Kidney (tissue), 14 donors: ENCODE results near the gene SCFD2. TPM values are rescaled to one million over a fixed set of nuclear protein-coding genes. Genes with fewer than 3 reads are reported as not detected.

Experiments used
- DNase-seq, 5 donors: peaks; one replicate each; pipeline ENCODE4 v3.0.0-alpha.2; 2013 to 2020
- FAIRE-seq: peaks from 2 replicates; lab custom pipeline; 2012; peaks lifted over from hg19 to GRCh38; lab: Jason Lieb, UNC
- H3K27ac ChIP-seq, 2 donors: one replicate each; pipeline ENCODE4 v1.7.0; 2013; ENCODE audit warnings: low read depth in 2 of 2, low read length in 2 of 2, inconsistent platforms in 1 of 2
- H3K27me3 ChIP-seq: one replicate; pipeline ENCODE4 v1.7.1; 2013; ENCODE audit warnings: low read length, inconsistent platforms; ENCODE audit not compliant: control insufficient read depth, insufficient read depth
- H3K36me3 ChIP-seq, 3 donors: one replicate each; pipeline versions ENCODE4 v1.7.0 to v1.7.1; 2013; ENCODE audit warnings: low read length in 3 of 3, control low read depth in 1 of 3, inconsistent platforms in 1 of 3; ENCODE audit not compliant: insufficient read depth in 3 of 3, control insufficient read depth in 2 of 3
- H3K4me1 ChIP-seq, 3 donors: one replicate each; pipeline versions ENCODE4 v1.7.0 to v1.7.1; 2013; ENCODE audit warnings: low read length in 3 of 3, inconsistent platforms in 1 of 3, low read depth in 1 of 3; ENCODE audit not compliant: control insufficient read depth in 2 of 3, insufficient read depth in 2 of 3
- H3K4me3 ChIP-seq, 3 donors: one replicate each; pipeline versions ENCODE4 v1.7.0 to v1.8.1; 2013; ENCODE audit warnings: low read length in 3 of 3, control low read depth in 1 of 3, inconsistent platforms in 1 of 3
- H3K9ac ChIP-seq, 3 donors: one replicate each; pipeline versions ENCODE4 v1.7.0 to v1.7.1; 2013; ENCODE audit warnings: low read length in 3 of 3, control low read depth in 1 of 3, inconsistent platforms in 1 of 3
- H3K9me3 ChIP-seq, 3 donors: one replicate each; pipeline versions ENCODE4 v1.7.0 to v1.7.1; 2013; ENCODE audit warnings: low read length in 3 of 3, control low read depth in 1 of 3, inconsistent platforms in 1 of 3; ENCODE audit not compliant: control insufficient read depth in 2 of 3, insufficient read depth in 1 of 3
- CTCF ChIP-seq: IDR thresholded peaks from 3 replicates; pipeline ENCODE4 v1.5.1; 2012; ENCODE audit warnings: mild to moderate bottlenecking, moderate library complexity, borderline replicate concordance; ENCODE audit not compliant: insufficient read depth; ENCODE audit errors: extremely low read depth
- intact Hi-C: fragments of 100-400 bp; cut with DNase I; formaldehyde crosslinking; loops from one replicate; pipeline ENCODE4 v1.11.1; 2022
- polyA plus RNA-seq: library from polyadenylated mRNA; stranded (reverse); fragments of 350-450 nt; fragmentation: Illumina TruSeq; extraction: RNeasy Lipid Tissue Mini Kit (QIAGEN cat#74804); gene quantifications from one replicate; pipeline ENCODE4 v1.2.3, GENCODE V29; 2014; ENCODE audit warnings: low read depth, low replicate concordance; ENCODE audit not compliant: insufficient read depth
- total RNA-seq: library from RNA; stranded (reverse); fragmentation: NEBNext Ultra II Directional; extraction: Animal tissue kit (Norgen Biotek cat#: 25700); gene quantifications from one replicate; pipeline ENCODE4 v1.2.1, GENCODE V29; 2021
- donor health status: control.
- donor health status: control.
- donor health status: control.
- donor health status: control.
- donor health status: control.
- donor health status: DM: yes; HTN: yes; CAD: no.
- donor health status: Normal renal cell carcinoma (clear cell type).

Gene SCFD2
- total and polyA plus RNA-seq, 2 donors from 2014 or later = 6.1 to 20.8 TPM

- no peak for TF ChIP-seq CTCF
- H3K9me3 ChIP-seq = no peaks in the 10 kb centered on the region
- H3K4me3 ChIP-seq = peak overlapping the region in 2 of 3 donors; percentile 10 to 72
- intact Hi-C loops = no loop called here
- H3K27me3 ChIP-seq = no peaks in the 10 kb centered on the region
- H3K4me1 ChIP-seq = peaks cover 0 to 25% (median 4%) of the 10 kb centered on the region in 3 donors
- peaks cover 0 to 6% (median 3%) of the 10 kb centered on the region in 3 donors for H3K36me3 ChIP-seq
- H3K27ac ChIP-seq = no peak overlapping the region
- no peak for FAIRE-seq
- DNase-seq = no peak
- H3K9ac ChIP-seq = no peak overlapping the region
Observed at GRCh38 chr4:52865300-52865699, 500.6 kb downstream of the SCFD2 start.

- FAIRE-seq = no peak
Observed at GRCh38 chr4:52864793-52865192, 501.1 kb downstream of the SCFD2 start.

GRCh38 chr4:52863324-52863723, 502.5 kb downstream of the SCFD2 start:
- no peak for TF ChIP-seq CTCF
- Histone ChIP-seq H3K27ac (no peak overlapping the region), H3K4me3 (peak overlapping the region; percentile 53 to 76 (median 72)), H3K27me3 (no peaks in the 10 kb centered on the region), H3K4me1 (peaks cover 0 to 23% (median 1%) of the 10 kb centered on the region in 3 donors), H3K36me3 (peaks cover 0 to 6% (median 3%) of the 10 kb centered on the region in 3 donors), H3K9me3 (peaks cover 0 to 3% (median 0%) of the 10 kb centered on the region in 3 donors), H3K9ac (peak overlapping the region in 2 of 3 donors; percentile 48 to 59)
- FAIRE-seq (no peak), DNase-seq (no peak)
- intact Hi-C loops = no loop called here

More at GRCh38 chr4:52864793-52865192, 501.1 kb downstream of the SCFD2 start:
- H3K27me3 ChIP-seq = no peaks in the 10 kb centered on the region
- H3K27ac ChIP-seq = no peak overlapping the region
- peaks cover 0 to 25% (median 4%) of the 10 kb centered on the region in 3 donors for H3K4me1 ChIP-seq
- H3K9me3 ChIP-seq = no peaks in the 10 kb centered on the region
- H3K9ac ChIP-seq = no peak overlapping the region
- DNase-seq = peak in 1 of 5 donors; percentile 62
- intact Hi-C loops = no loop called here
- peaks cover 0 to 6% (median 3%) of the 10 kb centered on the region in 3 donors for H3K36me3 ChIP-seq
- no peak for TF ChIP-seq CTCF
- peak overlapping the region; percentile 2 to 72 (median 4) for H3K4me3 ChIP-seq
